K562 (cell line): ENCODE measurements around the gene RET. TPM values are rescaled to one million over a fixed set of nuclear protein-coding genes. Genes with fewer than 3 reads are reported as not detected.

Experiments used
- ARID4B ChIP-seq: sonication (generic); formaldehyde crosslinking; IDR thresholded peaks from 2 replicates; pipeline ENCODE4 v1.8.0; 2022; ENCODE audit warnings: mild to moderate bottlenecking, missing genetic modification reagents
- ASH1L ChIP-seq: fragments of 450-650 bp; IDR thresholded peaks from 2 replicates; pipeline ENCODE4 v1.6.1; 2018; ENCODE audit warnings: borderline replicate concordance, mild to moderate bottlenecking, low read depth; ENCODE audit not compliant: partially characterized antibody
- ESRRA ChIP-seq: fragments of 450-650 bp; IDR thresholded peaks from 2 replicates; pipeline ENCODE4 v1.6.1; 2014; ENCODE audit warnings: low read depth, mild to moderate bottlenecking, moderate library complexity, borderline replicate concordance
- ESRRB ChIP-seq: fragments of 250-450 bp; sonication (Bioruptor Pico); IDR thresholded peaks from 2 replicates; pipeline ENCODE4 v1.5.0; 2020; ENCODE audit warnings: mild to moderate bottlenecking, moderate library complexity, borderline replicate concordance
- HDAC2 ChIP-seq: fragments of 450-650 bp; IDR thresholded peaks from 2 replicates; pipeline ENCODE4 v1.6.1; 2016; ENCODE audit warnings: mild to moderate bottlenecking
- HDAC3 ChIP-seq: fragments of 450-650 bp; IDR thresholded peaks from 2 replicates; pipeline ENCODE4 v1.6.1; 2018; ENCODE audit warnings: borderline replicate concordance, mild to moderate bottlenecking, moderate library complexity; ENCODE audit not compliant: partially characterized antibody
- KLF16 ChIP-seq: IDR thresholded peaks from 2 replicates; pipeline ENCODE4 v1.6.1; 2016; ENCODE audit warnings: antibody characterized with exemption
- L3MBTL2 ChIP-seq: fragments of 450-650 bp; IDR thresholded peaks from 2 replicates; pipeline ENCODE4 v1.6.1; 2016; ENCODE audit warnings: mild to moderate bottlenecking, moderate library complexity
- MYC ChIP-seq, 2 experiments: fragments of 250-450 bp in 1 of 2; sonication (Bioruptor Pico) in 1 of 2; IDR thresholded peaks; 2 replicates each; pipeline versions ENCODE4 v1.5.1 to v1.6.1; 2012 to 2021; ENCODE audit warnings: low read depth in 2 of 2, borderline replicate concordance in 1 of 2, improper control_type of control experiment in 1 of 2, low read length in 1 of 2, mild to moderate bottlenecking in 1 of 2, moderate library complexity in 1 of 2
- RBM34 ChIP-seq: fragments of 200-400 bp; formaldehyde crosslinking; IDR thresholded peaks from 2 replicates; pipeline ENCODE4 v1.6.1; 2018; ENCODE audit warnings: low read length, borderline replicate concordance; ENCODE audit not compliant: insufficient read depth
- RCOR1 ChIP-seq, 2 experiments: IDR thresholded peaks; 2 replicates each; pipeline ENCODE4 v1.6.1; 2012; ENCODE audit warnings: low read depth in 2 of 2, low read length in 2 of 2, borderline replicate concordance in 1 of 2, improper control_type of control experiment in 1 of 2
- TBL1XR1 ChIP-seq, 2 experiments: IDR thresholded peaks; 2 replicates each; pipeline ENCODE4 v1.6.1; 2012; ENCODE audit warnings: improper control_type of control experiment in 2 of 2, low read length in 2 of 2, mild to moderate bottlenecking in 1 of 2
- ZBTB7A ChIP-seq: IDR thresholded peaks from 2 replicates; pipeline ENCODE4 v1.6.1; 2011; ENCODE audit warnings: low read depth, mild to moderate bottlenecking, low read length, moderate library complexity, borderline replicate concordance; ENCODE audit not compliant: control insufficient read depth
- ZNF507 ChIP-seq: conservative IDR thresholded peaks from 2 replicates; pipeline ENCODE4 v1.6.1; 2017; ENCODE audit warnings: missing genetic modification characterization, missing compliant biosample characterization
- ZNF740 ChIP-seq, 3 experiments: fragments of 200-800 bp in 1 of 3; sonication (Bioruptor generic) in 1 of 3; sonication (generic) in 1 of 3; formaldehyde crosslinking in 1 of 3; IDR thresholded peaks; 2 replicates each; pipeline versions ENCODE4 v1.6.1 to v1.8.0; 2016 to 2022; ENCODE audit warnings: mild to moderate bottlenecking in 2 of 3, missing compliant biosample characterization in 2 of 3, missing genetic modification characterization in 2 of 3, missing genetic modification reagents in 1 of 3
- polyA plus RNA-seq, 8 experiments: library from polyadenylated mRNA; depleted of rRNA in 4 of 8; stranded (reverse) in 5 of 8; unstranded in 3 of 8; fragments of >200 nt; fragmentation: Nextera tagmentation in 2 of 8; fragmentation: Illumina TruSeq in 1 of 8; extraction: Ambion mirVana in 2 of 8; extraction: Trizol in 1 of 8; gene quantifications; 2 replicates each; pipeline versions ENCODE4 v1.2.1 to v1.2.3, GENCODE V29; 2011 to 2014; ENCODE audit warnings: inconsistent platforms in 1 of 8, missing spikeins in 1 of 8
- total RNA-seq, 7 experiments: library from RNA; depleted of rRNA in 6 of 7; stranded (reverse); fragments of >200 nt in 6 of 7; fragmentation: Illumina TruSeq in 2 of 7; extraction: Trizol in 2 of 7; gene quantifications; 2 replicates each; pipeline versions ENCODE4 v1.2.1 to v1.2.3, GENCODE V29; 2011 to 2021; ENCODE audit warnings: low replicate concordance in 1 of 7
- TF ChIP-seq, protein P1 (sequence below): fragments of 250-450 bp; sonication (Bioruptor Pico); IDR thresholded peaks from 2 replicates; pipeline ENCODE4 v1.5.0; 2021; ENCODE audit warnings: mild to moderate bottlenecking, borderline replicate concordance
- TF ChIP-seq, protein P2 (sequence below): fragments of 250-450 bp; sonication (Bioruptor Pico); IDR thresholded peaks from 2 replicates; pipeline ENCODE4 v1.8.0; 2021; ENCODE audit warnings: moderate library complexity, mild to moderate bottlenecking, inconsistent platforms

RET gene
- total and polyA plus RNA-seq, 9 of the 15 experiments (the other 6 are each of a cell fraction or from before 2014, with no cell fraction given) = 0.04 to 0.05 TPM; not detected in 7

DNA sequence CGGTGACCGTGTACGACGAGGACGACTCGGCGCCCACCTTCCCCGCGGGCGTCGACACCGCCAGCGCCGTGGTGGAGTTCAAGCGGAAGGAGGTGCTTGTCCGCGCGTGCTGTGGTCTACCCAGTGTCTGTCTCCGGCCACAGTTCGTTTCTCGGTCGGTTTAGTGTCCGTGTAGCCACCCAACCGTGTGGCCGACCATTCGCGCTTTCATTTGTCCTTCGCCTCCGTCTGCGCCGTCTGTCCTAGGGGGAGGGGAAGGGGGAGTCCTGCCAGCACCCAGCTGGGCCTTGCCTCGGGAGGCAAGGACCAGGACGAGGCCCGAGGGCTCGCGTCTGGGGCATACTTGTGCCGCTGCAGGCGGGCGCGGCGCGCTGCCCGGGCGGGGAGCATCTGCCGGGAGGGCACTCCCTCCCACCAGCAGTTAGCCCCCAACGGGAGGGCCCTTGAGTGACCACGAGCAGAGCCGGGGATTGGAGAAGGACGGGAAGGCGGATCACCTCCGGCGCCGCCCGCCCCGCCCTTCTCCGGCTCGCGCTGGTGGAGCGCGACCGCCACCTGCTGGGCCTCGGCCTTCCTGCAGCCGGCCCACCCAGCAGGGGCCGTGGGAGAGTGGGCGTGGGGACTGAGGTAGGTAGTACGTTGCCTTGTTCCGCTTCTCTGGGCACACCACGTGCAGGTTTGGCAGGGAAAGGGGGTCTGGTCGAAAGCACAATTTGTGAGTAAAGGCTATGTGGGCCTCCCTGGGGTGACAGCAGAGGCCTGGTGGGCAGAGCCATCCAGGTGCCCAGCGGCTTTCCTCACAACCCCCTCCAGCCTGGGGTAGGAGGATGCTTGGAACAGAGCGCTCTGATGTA lies 28.5 kb downstream of the RET start (continued):
- TF ChIP-seq KLF16 = peak; percentile 33; the same call in 1 of the 2 replicates
- TF ChIP-seq RBM34 = no peak
- no peak for TF ChIP-seq HDAC3
- TF ChIP-seq ZBTB7A = peak; percentile 94; the same call in 1 of the 2 replicates
- no peak for TF ChIP-seq ZNF507 (tag)
- peak; percentile 45; the same call in 1 of the 2 replicates for TF ChIP-seq L3MBTL2
- TF ChIP-seq ESRRB (CRISPR knock-in tag) = no peak
- 0 out of 2 replicates have a peak, but pooled peaks have one; percentile 29 for TF ChIP-seq MYC (IDR thresholded peaks at IDR 0.05; ENCODE audit: low read depth, low read length)
- no peak for TF ChIP-seq MYC (CRISPR knock-in tag; IDR thresholded peaks at IDR 0.05; ENCODE audit: borderline replicate concordance, low read depth)
- TF ChIP-seq, protein P1, sequence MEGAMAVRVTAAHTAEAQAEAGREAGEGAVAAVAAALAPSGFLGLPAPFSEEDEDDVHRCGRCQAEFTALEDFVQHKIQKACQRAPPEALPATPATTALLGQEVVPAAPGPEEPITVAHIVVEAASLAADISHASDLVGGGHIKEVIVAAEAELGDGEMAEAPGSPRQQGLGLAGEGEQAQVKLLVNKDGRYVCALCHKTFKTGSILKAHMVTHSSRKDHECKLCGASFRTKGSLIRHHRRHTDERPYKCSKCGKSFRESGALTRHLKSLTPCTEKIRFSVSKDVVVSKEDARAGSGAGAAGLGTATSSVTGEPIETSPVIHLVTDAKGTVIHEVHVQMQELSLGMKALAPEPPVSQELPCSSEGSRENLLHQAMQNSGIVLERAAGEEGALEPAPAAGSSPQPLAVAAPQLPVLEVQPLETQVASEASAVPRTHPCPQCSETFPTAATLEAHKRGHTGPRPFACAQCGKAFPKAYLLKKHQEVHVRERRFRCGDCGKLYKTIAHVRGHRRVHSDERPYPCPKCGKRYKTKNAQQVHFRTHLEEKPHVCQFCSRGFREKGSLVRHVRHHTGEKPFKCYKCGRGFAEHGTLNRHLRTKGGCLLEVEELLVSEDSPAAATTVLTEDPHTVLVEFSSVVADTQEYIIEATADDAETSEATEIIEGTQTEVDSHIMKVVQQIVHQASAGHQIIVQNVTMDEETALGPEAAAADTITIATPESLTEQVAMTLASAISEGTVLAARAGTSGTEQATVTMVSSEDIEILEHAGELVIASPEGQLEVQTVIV (CRISPR knock-in tag) = no peak
- TF ChIP-seq TBL1XR1 (IDR thresholded peaks at IDR 0.05; ENCODE audit: low read length in 2 of 2) = no peak; a peak in 1 of 4 replicates
- no peak for TF ChIP-seq ZNF740 (CRISPR knock-in tag; IDR thresholded peaks at IDR 0.05)
- no peak for TF ChIP-seq ZNF740 (tag; IDR thresholded peaks at IDR 0.05)
- TF ChIP-seq ESRRA = peak; percentile 94
- TF ChIP-seq, protein P2, sequence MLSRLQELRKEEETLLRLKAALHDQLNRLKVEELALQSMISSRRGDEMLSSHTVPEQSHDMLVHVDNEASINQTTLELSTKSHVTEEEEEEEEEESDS (CRISPR knock-in tag) = no peak
- TF ChIP-seq ASH1L = no peak
- peak in 1 of 2 experiments; percentile 37; a peak in 2 of 4 replicates for TF ChIP-seq RCOR1 (IDR thresholded peaks at IDR 0.05; ENCODE audit: borderline replicate concordance in 1 of 2, low read depth in 2 of 2, low read length in 2 of 2)
- no peak for TF ChIP-seq HDAC2
- TF ChIP-seq ARID4B (CRISPR knock-in tag) = no peak
